Embryonic facial prominence (tissue), 1 donor: Measurements from ENCODE around the gene ALOXE3.
"Not testable (repeated sequence)": the region's sequence is repeated elsewhere in the genome, so short reads cannot be mapped to it uniquely, and the experiment has no call there.

Experiments
- DNase-seq: peaks from one replicate; pipeline ENCODE4 v3.0.0-alpha.2; 2016; ENCODE audit errors: extremely low spot score

ALOXE3 gene

GRCh38 chr17:8096541-8096940, 21.8 kb downstream of the ALOXE3 start:
- no peak for DNase-seq

DNA sequence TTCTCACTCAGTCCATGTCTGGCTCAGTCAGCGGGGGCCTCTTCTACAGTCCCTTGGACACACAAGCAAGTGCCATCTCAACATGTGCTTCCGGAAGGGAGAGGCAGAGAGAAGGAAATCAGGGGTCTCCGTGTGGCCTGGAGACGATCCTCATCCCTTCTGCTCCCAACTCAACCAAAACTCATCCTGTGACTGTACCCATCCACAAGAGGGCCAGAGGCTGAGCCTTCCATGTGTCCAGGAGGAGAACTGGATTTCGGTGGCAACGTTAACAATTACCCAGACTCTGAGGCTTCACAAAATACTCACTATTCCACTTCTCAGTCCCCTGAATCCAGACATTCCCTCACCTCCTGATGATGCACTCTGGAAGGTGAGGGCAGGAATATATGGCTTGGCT, 23.0 kb downstream of the ALOXE3 start:
- DNase-seq: no peak

GRCh38 chr17:8091033-8091687, 27.2 kb downstream of the ALOXE3 start:
- no peak for DNase-seq

- DNase-seq: no peak
Measured at GRCh38 chr17:8089728-8090127, 28.6 kb downstream of the ALOXE3 start.

GRCh38 chr17:8087952-8088230, 30.4 kb downstream of the ALOXE3 start:
- no peak for DNase-seq

DNA sequence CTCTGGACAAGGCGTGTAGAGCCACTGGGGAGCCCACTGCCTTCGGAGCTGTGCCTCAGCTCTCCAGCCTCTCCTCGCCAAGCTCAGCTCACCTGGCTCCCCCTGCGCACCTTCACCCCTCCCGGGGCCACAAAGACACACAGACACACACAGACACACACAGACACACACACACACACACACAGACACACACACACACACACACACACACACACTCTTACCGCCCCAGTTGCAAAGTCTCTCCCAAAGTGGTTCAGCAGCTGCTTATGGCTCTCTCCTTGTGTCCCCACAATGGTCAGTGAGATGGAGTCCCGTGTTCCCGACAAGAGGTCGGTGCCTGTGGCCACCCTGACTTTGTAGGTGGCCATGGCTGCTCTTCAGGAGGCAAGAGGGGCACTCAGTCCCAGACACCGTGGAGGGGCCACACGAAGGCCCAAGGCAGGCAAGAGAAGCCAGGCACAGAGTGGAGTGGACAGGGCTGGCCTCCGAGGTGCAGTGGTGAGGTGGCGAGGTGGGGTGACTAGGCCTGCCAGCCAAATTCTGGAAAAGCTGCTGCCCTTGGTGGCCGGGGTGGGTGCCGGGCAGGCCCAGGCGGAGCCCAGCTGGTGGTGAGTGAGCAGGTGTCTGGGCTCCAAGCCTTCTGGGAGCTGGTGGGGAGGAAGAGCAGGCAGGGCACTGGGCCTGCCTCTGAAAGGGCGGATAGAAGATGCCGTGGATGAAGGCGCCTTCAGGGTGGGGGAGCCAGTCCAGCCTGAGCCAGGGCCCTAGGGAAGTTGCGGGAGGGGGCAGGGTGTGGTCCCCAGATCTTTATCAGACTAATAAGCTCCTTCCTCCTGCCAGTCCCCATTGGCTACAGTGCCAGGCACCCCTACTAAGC, 31.0 kb downstream of the ALOXE3 start, which contains the start of gene ALOX12B:
Gene ALOX12B (minus strand): TSS at position 642 of the 877 bp plus-strand sequence. CDS start 274 bp downstream, at position 368.
- no peak for DNase-seq

- no peak for DNase-seq
Measured at GRCh38 chr17:8084250-8084649, 34.1 kb downstream of the ALOXE3 start.

GRCh38 chr17:8082292-8082691, 36.0 kb downstream of the ALOXE3 start:
- no peak for DNase-seq

DNA sequence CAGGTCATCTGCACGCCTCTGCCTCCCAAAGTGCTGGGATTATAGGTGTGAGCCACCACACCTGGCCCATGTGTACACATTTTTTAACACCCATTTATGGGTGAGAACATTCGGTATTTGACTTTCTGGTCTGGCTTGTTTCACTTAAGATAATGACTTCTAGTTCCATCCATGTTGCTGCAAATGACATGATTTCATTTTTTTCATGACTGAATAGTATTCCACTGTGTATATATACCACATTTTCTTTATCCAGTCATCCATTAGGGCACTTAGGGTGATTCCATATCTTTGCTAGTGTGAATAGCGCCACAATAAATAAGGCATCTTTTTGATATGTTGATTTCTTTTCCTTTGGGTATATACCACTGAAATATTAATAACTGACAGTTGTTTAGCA, 36.4 kb downstream of the ALOXE3 start:
- DNase-seq: no peak

DNA sequence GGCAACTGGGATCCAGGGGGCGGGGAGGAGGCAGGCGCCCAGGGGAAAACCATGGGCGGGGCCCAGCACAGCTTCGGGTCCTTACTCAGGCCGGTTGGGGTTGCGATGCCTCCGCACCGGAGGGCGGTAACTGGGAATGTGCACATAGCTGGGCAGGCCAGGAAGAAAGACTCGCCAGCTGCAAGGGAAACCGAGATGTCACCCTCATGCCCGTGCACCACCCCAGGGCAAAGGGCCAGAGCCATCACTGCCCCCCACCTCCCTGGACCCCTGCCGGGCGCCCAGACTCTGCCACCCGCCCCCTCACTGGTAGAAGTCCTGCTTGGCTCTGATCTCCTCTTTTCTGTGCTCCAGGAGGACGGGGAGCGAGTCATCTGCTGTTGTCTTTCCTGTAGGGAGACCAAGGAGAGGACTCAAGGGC, 37.5 kb downstream of the ALOXE3 start:
- no peak for DNase-seq

DNA sequence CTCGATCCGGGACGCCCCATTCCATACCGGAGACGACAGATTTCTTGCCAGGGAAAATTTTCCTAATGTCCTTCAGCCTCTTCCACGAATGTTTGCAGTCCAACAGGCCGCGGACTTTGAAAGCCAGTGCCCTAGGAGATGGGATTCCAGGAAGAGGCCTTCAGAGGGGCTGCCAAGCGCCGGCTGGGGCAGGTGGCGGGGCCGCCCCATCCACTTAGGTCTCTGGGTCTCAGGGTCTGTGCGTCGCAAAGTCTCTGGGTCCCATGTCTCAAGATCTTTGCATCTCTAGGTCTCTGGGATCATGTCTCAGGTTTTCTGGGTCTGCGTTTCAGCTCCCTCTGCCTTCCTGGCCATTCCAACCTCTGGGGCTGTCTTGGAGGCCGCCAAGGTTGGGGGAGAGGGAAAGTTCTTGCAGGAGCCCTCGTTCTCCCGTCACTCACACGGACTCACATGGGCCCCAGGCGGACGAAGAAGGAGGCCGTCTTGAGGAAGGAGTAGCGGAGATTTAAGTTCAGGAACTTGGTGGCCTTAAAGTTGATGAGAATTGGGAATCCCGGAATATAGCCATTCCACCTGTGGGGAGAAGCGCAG, 38.0 kb downstream of the ALOXE3 start:
- no peak for DNase-seq

- DNase-seq: peak; percentile 31
Measured at GRCh38 chr17:8079291-8080207, 38.8 kb downstream of the ALOXE3 start.

DNA sequence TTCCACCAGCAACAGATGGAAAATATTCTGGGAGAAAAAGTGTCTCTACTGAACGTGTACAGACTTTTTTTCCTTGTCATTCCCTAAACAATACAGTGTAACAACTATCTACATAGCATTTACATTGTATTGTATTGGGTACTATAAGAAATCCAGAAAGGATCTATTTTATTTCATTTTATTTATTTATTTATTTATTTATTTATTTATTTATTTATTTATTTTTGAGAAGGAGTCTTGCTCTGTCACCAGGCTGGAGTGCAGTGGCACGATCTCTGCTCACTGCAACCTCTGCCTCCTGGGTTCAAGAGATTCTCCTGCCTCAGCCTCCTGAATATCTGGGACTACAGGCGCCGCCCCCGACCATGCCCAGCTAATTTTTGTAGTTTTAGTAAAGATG, 40.4 kb downstream of the ALOXE3 start:
- DNase-seq: not testable (repeated sequence)

- DNase-seq: no peak
Measured at GRCh38 chr17:8076502-8077266, 41.6 kb downstream of the ALOXE3 start.

GRCh38 chr17:8075574-8076342, 42.6 kb downstream of the ALOXE3 start:
- DNase-seq: no peak

DNA sequence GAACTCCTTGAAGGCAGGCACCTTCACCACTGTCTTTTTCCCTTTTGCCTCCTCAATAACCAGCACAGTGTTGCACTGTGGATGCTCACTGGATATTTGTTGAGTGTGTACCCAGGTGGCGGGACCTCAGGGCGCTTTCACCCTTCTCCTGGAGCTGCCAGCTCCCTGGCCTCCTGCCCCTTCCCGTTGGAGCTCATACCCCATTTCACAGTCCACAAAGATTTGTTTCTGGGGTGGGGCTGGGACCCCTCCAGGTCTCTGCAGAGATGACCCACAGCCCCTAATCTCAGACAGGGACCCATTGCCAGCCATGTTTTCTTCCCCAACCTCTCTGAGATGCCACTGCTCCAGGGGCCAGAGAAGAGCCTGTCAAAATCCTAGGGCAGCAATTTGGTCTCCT, 43.2 kb downstream of the ALOXE3 start:
- DNase-seq: no peak

- no peak for DNase-seq
Measured at GRCh38 chr17:8074554-8074953, 43.8 kb downstream of the ALOXE3 start.

- no peak for DNase-seq
Measured at GRCh38 chr17:8073627-8074484, 44.5 kb downstream of the ALOXE3 start.

DNA sequence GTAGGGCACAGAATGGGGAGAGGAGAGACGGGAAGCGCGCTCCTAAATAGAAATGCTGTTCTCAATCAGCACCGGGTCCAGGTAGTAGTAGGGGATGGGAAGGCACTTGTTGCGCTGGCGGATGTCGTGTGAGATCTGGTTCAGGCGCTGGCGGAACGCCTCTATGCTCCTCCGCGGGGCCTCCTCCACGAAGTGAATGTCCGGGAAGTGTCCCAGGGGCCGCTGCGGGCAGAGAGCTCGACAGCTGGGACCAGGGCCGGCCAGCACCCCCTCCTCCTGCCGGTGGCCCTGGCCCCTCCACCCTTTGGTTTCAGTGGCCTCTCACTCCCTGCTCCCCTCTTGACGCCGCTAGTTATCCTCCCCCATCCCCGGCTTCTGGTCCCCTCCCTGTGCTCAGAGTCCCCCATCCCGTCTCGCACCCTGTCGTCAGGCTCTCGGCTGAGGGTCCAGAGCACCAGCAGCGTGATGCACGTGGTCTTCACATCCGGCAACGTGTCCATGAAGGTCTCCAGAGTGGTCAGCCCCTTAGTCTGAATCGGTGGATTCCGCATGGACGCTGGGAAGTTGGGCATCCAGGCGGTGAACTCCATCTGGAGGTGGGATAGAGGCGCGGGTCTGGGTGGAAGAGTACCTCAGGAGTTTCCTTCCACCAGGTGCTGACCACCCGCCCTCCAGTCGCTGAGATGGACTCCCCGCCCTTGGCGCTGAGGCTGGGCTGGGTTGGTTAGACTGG, 45.4 kb downstream of the ALOXE3 start:
- no peak for DNase-seq
